Ishikawa (cell line): ENCODE data around the gene NTM.

Source experiments
- CEBPB ChIP-seq: IDR thresholded peaks from 2 replicates; pipeline ENCODE4 v1.6.1; 2012
- CREB1 ChIP-seq: IDR thresholded peaks from 2 replicates; pipeline ENCODE4 v1.6.1; 2012; ENCODE audit warnings: low read depth
- EGR1 ChIP-seq: IDR thresholded peaks from 2 replicates; pipeline ENCODE4 v1.6.1; 2012
- EP300 ChIP-seq: IDR thresholded peaks from 2 replicates; pipeline ENCODE4 v1.6.1; 2012; ENCODE audit warnings: borderline replicate concordance
- FOXM1 ChIP-seq: IDR thresholded peaks from 2 replicates; pipeline ENCODE4 v1.6.1; 2012; ENCODE audit warnings: low read depth, borderline replicate concordance
- NFIC ChIP-seq: IDR thresholded peaks from 2 replicates; pipeline ENCODE4 v1.6.1; 2012
- RAD21 ChIP-seq: IDR thresholded peaks from 2 replicates; pipeline ENCODE4 v1.6.1; 2012; ENCODE audit warnings: low read depth
- TAF1 ChIP-seq: IDR thresholded peaks from 2 replicates; pipeline ENCODE4 v1.6.1; 2012; ENCODE audit warnings: low read depth, mild to moderate bottlenecking
- TCF12 ChIP-seq: IDR thresholded peaks from 2 replicates; pipeline ENCODE4 v1.6.1; 2012; ENCODE audit warnings: low read depth
- TEAD4 ChIP-seq: IDR thresholded peaks from 2 replicates; pipeline ENCODE4 v1.6.1; 2012
- YY1 ChIP-seq: IDR thresholded peaks from 2 replicates; pipeline ENCODE4 v1.6.1; 2012; ENCODE audit warnings: low read depth
- ZBTB7A ChIP-seq: IDR thresholded peaks from 2 replicates; pipeline ENCODE4 v1.6.1; 2012; ENCODE audit warnings: low read depth
- TF ChIP-seq, protein P1 (sequence below): IDR thresholded peaks from 2 replicates; pipeline ENCODE4 v1.6.1; 2012; ENCODE audit warnings: low read depth, mild to moderate bottlenecking
- TF ChIP-seq, protein P2 (sequence below): IDR thresholded peaks from 2 replicates; pipeline ENCODE4 v1.6.1; 2012
- TF ChIP-seq, protein P3 (sequence below): IDR thresholded peaks from 2 replicates; pipeline ENCODE4 v1.6.1; 2012

NTM gene

DNA sequence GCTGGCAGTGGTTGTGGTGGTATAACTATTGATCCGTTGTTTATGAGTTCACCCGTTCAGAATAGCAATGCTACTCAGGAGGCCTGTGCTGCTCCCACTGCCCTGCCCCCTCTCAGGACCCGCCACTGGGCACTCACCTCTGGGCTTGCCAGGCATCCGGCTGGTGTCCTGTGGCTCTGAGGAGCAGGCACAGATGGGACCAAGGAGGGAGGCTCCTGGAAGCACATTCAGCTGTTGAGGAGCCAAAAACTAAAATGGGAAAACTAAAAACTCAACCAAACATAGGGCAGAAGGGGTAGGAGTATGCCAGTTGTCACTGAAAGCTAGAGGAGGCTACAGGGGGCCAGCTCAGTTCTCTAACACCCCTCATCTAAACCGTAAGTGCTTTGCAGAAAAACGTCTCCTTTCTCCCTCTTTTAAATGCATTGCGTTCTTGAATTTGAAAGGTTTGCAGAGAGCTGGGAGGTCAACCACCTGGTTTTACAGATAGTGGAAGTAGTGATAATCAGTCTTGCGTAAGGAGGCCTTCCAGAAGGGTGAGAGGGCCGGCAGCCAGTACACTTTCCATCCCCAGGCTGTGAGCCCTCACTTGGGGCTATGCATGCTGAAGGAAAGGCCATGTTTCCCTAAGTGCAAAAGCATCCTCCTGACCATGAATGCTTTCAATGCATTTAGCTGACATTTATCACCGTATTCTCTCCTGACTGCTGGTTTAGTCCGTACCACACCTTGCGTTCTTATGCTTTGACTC, 547.4 kb downstream of the NTM start:
- TF ChIP-seq EGR1, result no peak
- TF ChIP-seq, protein P1, sequence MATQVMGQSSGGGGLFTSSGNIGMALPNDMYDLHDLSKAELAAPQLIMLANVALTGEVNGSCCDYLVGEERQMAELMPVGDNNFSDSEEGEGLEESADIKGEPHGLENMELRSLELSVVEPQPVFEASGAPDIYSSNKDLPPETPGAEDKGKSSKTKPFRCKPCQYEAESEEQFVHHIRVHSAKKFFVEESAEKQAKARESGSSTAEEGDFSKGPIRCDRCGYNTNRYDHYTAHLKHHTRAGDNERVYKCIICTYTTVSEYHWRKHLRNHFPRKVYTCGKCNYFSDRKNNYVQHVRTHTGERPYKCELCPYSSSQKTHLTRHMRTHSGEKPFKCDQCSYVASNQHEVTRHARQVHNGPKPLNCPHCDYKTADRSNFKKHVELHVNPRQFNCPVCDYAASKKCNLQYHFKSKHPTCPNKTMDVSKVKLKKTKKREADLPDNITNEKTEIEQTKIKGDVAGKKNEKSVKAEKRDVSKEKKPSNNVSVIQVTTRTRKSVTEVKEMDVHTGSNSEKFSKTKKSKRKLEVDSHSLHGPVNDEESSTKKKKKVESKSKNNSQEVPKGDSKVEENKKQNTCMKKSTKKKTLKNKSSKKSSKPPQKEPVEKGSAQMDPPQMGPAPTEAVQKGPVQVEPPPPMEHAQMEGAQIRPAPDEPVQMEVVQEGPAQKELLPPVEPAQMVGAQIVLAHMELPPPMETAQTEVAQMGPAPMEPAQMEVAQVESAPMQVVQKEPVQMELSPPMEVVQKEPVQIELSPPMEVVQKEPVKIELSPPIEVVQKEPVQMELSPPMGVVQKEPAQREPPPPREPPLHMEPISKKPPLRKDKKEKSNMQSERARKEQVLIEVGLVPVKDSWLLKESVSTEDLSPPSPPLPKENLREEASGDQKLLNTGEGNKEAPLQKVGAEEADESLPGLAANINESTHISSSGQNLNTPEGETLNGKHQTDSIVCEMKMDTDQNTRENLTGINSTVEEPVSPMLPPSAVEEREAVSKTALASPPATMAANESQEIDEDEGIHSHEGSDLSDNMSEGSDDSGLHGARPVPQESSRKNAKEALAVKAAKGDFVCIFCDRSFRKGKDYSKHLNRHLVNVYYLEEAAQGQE, result no peak
- no peak for TF ChIP-seq ZBTB7A
- TF ChIP-seq, protein P2, sequence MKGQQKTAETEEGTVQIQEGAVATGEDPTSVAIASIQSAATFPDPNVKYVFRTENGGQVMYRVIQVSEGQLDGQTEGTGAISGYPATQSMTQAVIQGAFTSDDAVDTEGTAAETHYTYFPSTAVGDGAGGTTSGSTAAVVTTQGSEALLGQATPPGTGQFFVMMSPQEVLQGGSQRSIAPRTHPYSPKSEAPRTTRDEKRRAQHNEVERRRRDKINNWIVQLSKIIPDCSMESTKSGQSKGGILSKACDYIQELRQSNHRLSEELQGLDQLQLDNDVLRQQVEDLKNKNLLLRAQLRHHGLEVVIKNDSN, result no peak
- TF ChIP-seq TEAD4, result no peak

- no peak for TF ChIP-seq CEBPB
- TF ChIP-seq ZBTB7A, result no peak
- no peak for TF ChIP-seq EP300
- TF ChIP-seq EGR1, result no peak
- TF ChIP-seq TCF12, result no peak
- TF ChIP-seq FOXM1, result no peak
- TF ChIP-seq, protein P3, sequence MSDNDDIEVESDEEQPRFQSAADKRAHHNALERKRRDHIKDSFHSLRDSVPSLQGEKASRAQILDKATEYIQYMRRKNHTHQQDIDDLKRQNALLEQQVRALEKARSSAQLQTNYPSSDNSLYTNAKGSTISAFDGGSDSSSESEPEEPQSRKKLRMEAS, result no peak
- TF ChIP-seq, protein P2, result no peak
- TF ChIP-seq TAF1, result no peak
- TF ChIP-seq CREB1, result no peak
- TF ChIP-seq YY1, result no peak
- no peak for TF ChIP-seq RAD21
- TF ChIP-seq, protein P1, result no peak
- TF ChIP-seq TEAD4, result no peak
- TF ChIP-seq NFIC, result no peak
Observed at GRCh38 chr11:131918663-131919062, 548.2 kb downstream of the NTM start.

DNA sequence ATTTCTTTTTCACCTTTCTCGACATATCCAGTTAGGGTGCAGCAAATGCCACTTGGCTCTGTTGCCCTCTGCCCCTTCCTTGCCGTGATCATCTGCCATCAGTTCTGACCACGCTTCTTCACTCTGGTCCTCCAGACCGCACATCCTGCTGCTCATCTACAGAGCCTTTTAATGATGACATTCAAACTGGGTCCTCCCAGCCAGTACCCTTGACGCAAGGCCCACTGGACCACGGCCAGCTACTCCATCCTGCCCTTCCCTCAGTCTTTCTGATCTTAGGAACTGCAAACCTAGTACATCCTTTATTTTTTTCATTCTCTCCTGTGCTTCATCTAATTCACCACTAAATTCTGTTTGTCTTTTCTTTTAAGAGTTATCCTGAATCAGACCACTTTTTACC, 551.8 kb downstream of the NTM start:
- TF ChIP-seq EP300 (no peak), TAF1 (no peak), ZBTB7A (no peak), TEAD4 (no peak), EGR1 (no peak), CEBPB (no peak), CREB1 (no peak), NFIC (no peak), YY1 (no peak), TCF12 (no peak), RAD21 (no peak), FOXM1 (no peak)
- TF ChIP-seq, protein P2, result no peak
- TF ChIP-seq, protein P3, result no peak
- TF ChIP-seq, protein P1, result no peak

DNA sequence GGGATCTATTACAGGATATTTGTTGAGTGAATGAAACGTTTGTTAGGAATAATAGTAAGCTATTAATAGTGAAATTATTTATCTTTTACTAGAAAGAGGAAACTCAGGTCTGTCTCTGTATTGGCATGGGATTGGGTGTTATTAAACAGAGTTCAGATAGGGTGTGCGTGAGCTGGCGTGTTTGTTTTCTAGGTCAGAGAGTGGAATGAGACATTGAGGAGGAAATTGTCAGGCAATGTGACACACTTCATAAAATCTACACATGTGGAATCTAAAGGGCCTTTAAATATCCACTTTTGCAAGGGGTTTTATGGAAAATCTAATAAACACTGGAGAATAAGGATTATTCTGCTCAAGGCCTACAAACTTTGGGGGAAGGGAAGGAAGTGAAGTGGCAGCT, 552.9 kb downstream of the NTM start:
- TF ChIP-seq YY1 (no peak), CEBPB (no peak), NFIC (no peak), EP300 (no peak), CREB1 (no peak), TCF12 (no peak), ZBTB7A (no peak)
- TF ChIP-seq, protein P2, result no peak
- TF ChIP-seq, protein P1, result no peak
